ENCODE results near the gene RAB40C. TPM values are rescaled to one million over a fixed set of nuclear protein-coding genes. Genes with fewer than 3 reads are reported as not detected.
A peak's percentile ranks its signal among the peaks of the same experiment; 100 is the strongest.

RAB40C gene
- total RNA-seq, 6 experiments from 2014 or later, result 10.0 to 14.1 (median 12.0) TPM

- no CpG with 5 or more reads among the region's 19 CpGs for WGBS (ENCODE audit: insufficient coverage, low coverage, low lambda C conversion rate, missing lambda C conversion rate)
- DNase-seq (no peak), ATAC-seq (no peak)
- Histone ChIP-seq H3K27ac (no peak overlapping the region), H3K9me3 (no peaks in the 10 kb centered on the region), H3K27me3 (no peaks in the 10 kb centered on the region), H3K4me1 (peaks cover 0 to 11% (median 0%) of the 10 kb centered on the region in 4 donors), H3K36me3 (no peaks in the 10 kb centered on the region), H3K4me3 (no peak overlapping the region)
- intact Hi-C loops (cut with DNase I), result no loop called here
- TF ChIP-seq CTCF (IDR thresholded peaks at IDR 0.05) (no peak), POLR2A (IDR thresholded peaks at IDR 0.05) (no peak)
These were observed 72.2 kb downstream of the RAB40C start for GRCh38 chr16:662095-662494.

- no peak overlapping the region for H3K4me3 ChIP-seq
- intact Hi-C loops (cut with DNase I), result no loop called here
- no peaks in the 10 kb centered on the region for H3K9me3 ChIP-seq
- no peaks in the 10 kb centered on the region for H3K36me3 ChIP-seq
- TF ChIP-seq POLR2A (IDR thresholded peaks at IDR 0.05) (no peak), CTCF (IDR thresholded peaks at IDR 0.05) (no peak)
- DNase-seq (no peak), ATAC-seq (no peak)
- H3K27ac ChIP-seq, result no peak overlapping the region
- H3K27me3 ChIP-seq, result no peaks in the 10 kb centered on the region
- peaks cover 0 to 14% (median 2%) of the 10 kb centered on the region in 4 donors for H3K4me1 ChIP-seq
- 90% methylated on average over 7 of the region's 21 CpGs for WGBS (ENCODE audit: insufficient coverage, low coverage, low lambda C conversion rate, missing lambda C conversion rate)
These were observed 72.7 kb downstream of the RAB40C start for GRCh38 chr16:662597-662996.

GRCh38 chr16:666572-666971, 76.7 kb downstream of the RAB40C start:
- Histone ChIP-seq H3K4me3 (no peak overlapping the region), H3K4me1 (peaks cover 0 to 19% (median 3%) of the 10 kb centered on the region in 4 donors), H3K27ac (no peak overlapping the region), H3K9me3 (no peaks in the 10 kb centered on the region), H3K27me3 (no peaks in the 10 kb centered on the region), H3K36me3 (peaks cover 0 to 22% (median 7%) of the 10 kb centered on the region in 4 donors)
- DNase-seq (no peak), ATAC-seq (no peak)
- intact Hi-C loops (cut with DNase I), result no loop called here
- TF ChIP-seq POLR2A (IDR thresholded peaks at IDR 0.05), result no peak
- no peak for TF ChIP-seq CTCF (IDR thresholded peaks at IDR 0.05)
- WGBS (ENCODE audit: insufficient coverage, low coverage, low lambda C conversion rate, missing lambda C conversion rate), result no CpG with 5 or more reads among the region's 13 CpGs

GRCh38 chr16:667113-667779, 77.4 kb downstream of the RAB40C start:
- 52% methylated on average over 4 of the region's 22 CpGs for WGBS (ENCODE audit: insufficient coverage, low coverage, low lambda C conversion rate, missing lambda C conversion rate)
- peak overlapping the region in 1 of 3 donors; percentile 97 for H3K4me3 ChIP-seq
- H3K36me3 ChIP-seq, result peaks cover 0 to 28% (median 10%) of the 10 kb centered on the region in 4 donors
- TF ChIP-seq CTCF (IDR thresholded peaks at IDR 0.05) (no peak), POLR2A (IDR thresholded peaks at IDR 0.05) (no peak)
- ATAC-seq (no peak), DNase-seq (no peak)
- H3K27ac ChIP-seq, result peak overlapping the region in 1 of 3 donors; percentile 65
- intact Hi-C loops (cut with DNase I), result no loop called here
- peaks cover 0 to 15% (median 3%) of the 10 kb centered on the region in 4 donors for H3K4me1 ChIP-seq
- H3K27me3 ChIP-seq, result no peaks in the 10 kb centered on the region
- H3K9me3 ChIP-seq, result no peaks in the 10 kb centered on the region
